SK-N-SH (cell line): ENCODE results near the gene MACROD2.

Experiments used
- CTCF ChIP-seq: fragments of 200-600 bp; sonication (generic); IDR thresholded peaks from 2 replicates; pipeline ENCODE4 v1.6.1; 2017; ENCODE audit warnings: antibody characterized with exemption, mild to moderate bottlenecking, moderate library complexity
- EP300 ChIP-seq, 2 experiments: IDR thresholded peaks; 2 replicates each; pipeline versions ENCODE4 v1.4.0 to v1.6.1; 2012; ENCODE audit warnings: borderline replicate concordance in 1 of 2, low read depth in 1 of 2, low read length in 1 of 2
- EZH2phosphoT487 ChIP-seq: fragments of 200-600 bp; sonication (generic); IDR thresholded peaks from 2 replicates; pipeline ENCODE4 v1.6.1; 2017; ENCODE audit warnings: low read depth, mixed run types, mild to moderate bottlenecking, antibody characterized with exemption, moderate library complexity, borderline replicate concordance
- FOXM1 ChIP-seq: IDR thresholded peaks from 2 replicates; pipeline ENCODE4 v1.4.0; 2012; ENCODE audit warnings: low read depth, mild to moderate bottlenecking
- MXI1 ChIP-seq: IDR thresholded peaks from 2 replicates; pipeline ENCODE4 v1.6.1; 2012; ENCODE audit warnings: mild to moderate bottlenecking, low read depth, low read length, improper control_type of control experiment
- NFIC ChIP-seq: IDR thresholded peaks from 2 replicates; pipeline ENCODE4 v1.4.0; 2012; ENCODE audit warnings: borderline replicate concordance
- NRF1 ChIP-seq: IDR thresholded peaks from 2 replicates; pipeline ENCODE4 v1.6.1; 2012; ENCODE audit warnings: low read depth, mild to moderate bottlenecking, low read length
- POLR2AphosphoS5 ChIP-seq: IDR thresholded peaks from 2 replicates; pipeline ENCODE4 v1.6.1; 2012; ENCODE audit warnings: low read depth, low read length
- RAD21 ChIP-seq: IDR thresholded peaks from 2 replicates; pipeline ENCODE4 v1.6.1; 2012; ENCODE audit warnings: mild to moderate bottlenecking, low read length
- REST ChIP-seq: IDR thresholded peaks from 2 replicates; pipeline ENCODE4 v1.6.1; 2012; ENCODE audit warnings: mild to moderate bottlenecking, low read depth, low read length, moderate library complexity
- SMC3 ChIP-seq: IDR thresholded peaks from 2 replicates; pipeline ENCODE4 v1.6.1; 2012; ENCODE audit warnings: low read depth, low read length, improper control_type of control experiment
- TAF1 ChIP-seq: IDR thresholded peaks from 2 replicates; pipeline ENCODE4 v1.6.1; 2012; ENCODE audit warnings: low read depth, mild to moderate bottlenecking, low read length, moderate library complexity, borderline replicate concordance
- YY1 ChIP-seq: IDR thresholded peaks from 2 replicates; pipeline ENCODE4 v1.4.0; 2012; ENCODE audit warnings: low read depth, mild to moderate bottlenecking

GRCh38 chr20:15178581-15178980 lies 1183.3 kb downstream of the MACROD2 start:
- TF ChIP-seq NFIC (no peak), POLR2AphosphoS5 (no peak), CTCF (no peak), RAD21 (no peak), YY1 (no peak), EP300 (IDR thresholded peaks at IDR 0.05; ENCODE audit: borderline replicate concordance in 1 of 2, low read depth in 1 of 2, low read length in 1 of 2) (no peak), TAF1 (no peak), EZH2phosphoT487 (no peak), MXI1 (no peak), SMC3 (no peak), NRF1 (no peak), REST (no peak), FOXM1 (no peak)
